Measurements from ENCODE around the gene LRP5. TPM values are rescaled to one million over a fixed set of nuclear protein-coding genes. Genes with fewer than 3 reads are reported as not detected.

LRP5 gene
- total and polyA plus RNA-seq, 9 of the 15 experiments (the other 6 are each of a cell fraction or from before 2014, with no cell fraction given) = 0.48 to 44.2 (median 13.5) TPM

GRCh38 chr11:68398995-68399851 lies 86.8 kb downstream of the LRP5 start (continued):
- TF ChIP-seq ARID1B (IDR thresholded peaks at IDR 0.05) (peak; percentile 16; the same call in 1 of the 2 replicates), XRCC3 (IDR thresholded peaks at IDR 0.05) (no peak), STAT5A (IDR thresholded peaks at IDR 0.05; ENCODE audit: borderline replicate concordance, low read length) (no peak), CBFA2T2 (conservative IDR thresholded peaks at IDR 0.05) (0 out of 2 replicates have a peak, but pooled peaks have one; percentile 5), CBFA2T3 (IDR thresholded peaks at IDR 0.05) (peak; percentile 63)
- TF ChIP-seq, protein P1, sequence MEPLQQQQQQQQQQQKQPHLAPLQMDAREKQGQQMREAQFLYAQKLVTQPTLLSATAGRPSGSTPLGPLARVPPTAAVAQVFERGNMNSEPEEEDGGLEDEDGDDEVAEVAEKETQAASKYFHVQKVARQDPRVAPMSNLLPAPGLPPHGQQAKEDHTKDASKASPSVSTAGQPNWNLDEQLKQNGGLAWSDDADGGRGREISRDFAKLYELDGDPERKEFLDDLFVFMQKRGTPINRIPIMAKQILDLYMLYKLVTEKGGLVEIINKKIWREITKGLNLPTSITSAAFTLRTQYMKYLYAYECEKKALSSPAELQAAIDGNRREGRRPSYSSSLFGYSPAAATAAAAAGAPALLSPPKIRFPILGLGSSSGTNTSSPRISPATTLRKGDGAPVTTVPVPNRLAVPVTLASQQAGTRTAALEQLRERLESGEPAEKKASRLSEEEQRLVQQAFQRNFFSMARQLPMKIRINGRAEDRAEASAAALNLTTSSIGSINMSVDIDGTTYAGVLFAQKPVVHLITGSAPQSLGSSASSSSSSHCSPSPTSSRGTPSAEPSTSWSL (CRISPR knock-in tag; IDR thresholded peaks at IDR 0.05; ENCODE audit: borderline replicate concordance) = no peak

DNA sequence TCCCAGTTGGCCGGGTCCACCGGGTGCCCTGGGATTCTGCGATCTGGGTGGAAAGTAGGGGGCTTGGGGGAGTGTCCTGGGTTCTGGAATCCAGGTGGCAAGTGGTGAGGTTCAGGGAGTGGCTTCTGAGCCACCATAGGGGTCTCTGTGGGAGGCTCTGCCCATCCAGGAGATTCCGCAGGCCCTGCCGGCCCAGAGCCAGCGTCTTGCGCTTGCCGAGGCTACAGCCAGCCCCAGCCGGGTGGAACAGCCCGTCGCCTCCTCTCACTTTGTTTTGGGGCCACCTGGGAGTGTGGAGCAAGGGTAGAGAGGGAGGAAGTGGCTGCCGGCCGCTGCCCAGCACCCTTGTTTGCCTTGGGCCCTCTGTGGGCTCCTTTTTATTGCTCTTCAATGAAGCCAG lies 87.5 kb downstream of the LRP5 start:
- H2AFZ ChIP-seq (ENCODE audit: low read depth, low read length) = no peak overlapping the region
- peak overlapping the region in 1 of 2 experiments; percentile 86; a peak in 2 of 4 replicates for H3K9ac ChIP-seq (ENCODE audit: insufficient read depth in 1 of 2, low read depth in 2 of 2, low read length in 2 of 2)
- no peak for ATAC-seq
- CTCF ChIA-PET (ENCODE audit: low intra/inter-chr PET ratio) = no interaction called here
- peaks cover 4% of the 10 kb centered on the region; the same call in 1 of the 2 replicates for H4K20me1 ChIP-seq (replicated peaks; ENCODE audit: control insufficient read depth, insufficient read depth, low read length)
- no peak overlapping the region for H3K27ac ChIP-seq (ENCODE audit: extremely low read depth, low read depth, low read length)
- no TSS peak for BruUV-seq (replicated peaks)
- WGBS (ENCODE audit: insufficient coverage, low coverage, missing lambda C conversion rate) = 85% methylated on average over 11 of the region's 13 CpGs
- intact Hi-C loops (cut with micrococcal nuclease) (no loop called here), in situ Hi-C loops (cut with MboI) (no loop called here)
- no peak for FAIRE-seq
- peaks cover 25% of the 10 kb centered on the region; the same call in 1 of the 3 replicates for H3K36me3 ChIP-seq (ENCODE audit: control insufficient read depth, insufficient read depth, low read length)
- H3K4me1 ChIP-seq (replicated peaks in 1 of 2; ENCODE audit: control insufficient read depth in 2 of 2, insufficient read depth in 2 of 2, low read length in 2 of 2) = peaks cover 0 to 27% of the 10 kb centered on the region in 2 experiments; a peak in 3 of 5 replicates
- no peak overlapping the region for H3K4me2 ChIP-seq (ENCODE audit: insufficient read depth, low read length)
- H3K79me2 ChIP-seq (ENCODE audit: control insufficient read depth, insufficient read depth, low read length) = peaks cover 3% of the 10 kb centered on the region; the same call in 2 of the 3 replicates
- H3K27me3 ChIP-seq (ENCODE audit: control insufficient read depth in 2 of 2, insufficient read depth in 2 of 2, low read length in 2 of 2) = no peaks in the 10 kb centered on the region
- DNase-seq (ENCODE audit: extremely low read depth in 1 of 4, low spot score in 3 of 4) = no peak
- H3K4me3 ChIP-seq = no peak overlapping the region
- POLR2A ChIA-PET = interaction anchor here (0.6 to 1.1 kb wide), 2 partner anchors 26 to 85 kb away, joined by 3 to 4 read pairs; no protein-coding TSS in a partner anchor
- no peaks in the 10 kb centered on the region for H3K9me1 ChIP-seq (ENCODE audit: control insufficient read depth, insufficient read depth, low read length)
- no peaks in the 10 kb centered on the region for H3K9me3 ChIP-seq (replicated peaks; ENCODE audit: control insufficient read depth, insufficient read depth, low read depth, low read length)
- TF ChIP-seq WHSC1 (IDR thresholded peaks at IDR 0.05; ENCODE audit: low read length) (no peak), TCF3 (CRISPR knock-in tag; IDR thresholded peaks at IDR 0.05) (no peak), TEAD4 (IDR thresholded peaks at IDR 0.05; ENCODE audit: low read length) (no peak), TEAD4 (CRISPR knock-in tag; IDR thresholded peaks at IDR 0.05; ENCODE audit: borderline replicate concordance) (no peak)
- TF ChIP-seq, protein P2, sequence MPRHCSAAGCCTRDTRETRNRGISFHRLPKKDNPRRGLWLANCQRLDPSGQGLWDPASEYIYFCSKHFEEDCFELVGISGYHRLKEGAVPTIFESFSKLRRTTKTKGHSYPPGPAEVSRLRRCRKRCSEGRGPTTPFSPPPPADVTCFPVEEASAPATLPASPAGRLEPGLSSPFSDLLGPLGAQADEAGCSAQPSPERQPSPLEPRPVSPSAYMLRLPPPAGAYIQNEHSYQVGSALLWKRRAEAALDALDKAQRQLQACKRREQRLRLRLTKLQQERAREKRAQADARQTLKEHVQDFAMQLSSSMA (CRISPR knock-in tag; IDR thresholded peaks at IDR 0.05) = no peak
- TF ChIP-seq, protein P3, sequence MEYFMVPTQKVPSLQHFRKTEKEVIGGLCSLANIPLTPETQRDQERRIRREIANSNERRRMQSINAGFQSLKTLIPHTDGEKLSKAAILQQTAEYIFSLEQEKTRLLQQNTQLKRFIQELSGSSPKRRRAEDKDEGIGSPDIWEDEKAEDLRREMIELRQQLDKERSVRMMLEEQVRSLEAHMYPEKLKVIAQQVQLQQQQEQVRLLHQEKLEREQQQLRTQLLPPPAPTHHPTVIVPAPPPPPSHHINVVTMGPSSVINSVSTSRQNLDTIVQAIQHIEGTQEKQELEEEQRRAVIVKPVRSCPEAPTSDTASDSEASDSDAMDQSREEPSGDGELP (CRISPR knock-in tag; IDR thresholded peaks at IDR 0.05; ENCODE audit: borderline replicate concordance) = no peak

Measured in K562 (cell line).